SK-N-MC (cell line): ENCODE measurements around the gene AUNIP.

Experiments used
- EZH2 ChIP-seq: fragments of 200-600 bp; sonication (generic); IDR thresholded peaks from one replicate; pipeline ENCODE4 v1.6.1; 2017; ENCODE audit warnings: antibody characterized with exemption
- FOXP2 ChIP-seq: optimal IDR thresholded peaks from 2 replicates; pipeline ENCODE3; 2011; ENCODE audit warnings: mild to moderate bottlenecking, moderate library complexity; ENCODE audit not compliant: insufficient read depth; ENCODE audit errors: extremely low read length, control extremely low read depth
- POLR2AphosphoS5 ChIP-seq: IDR thresholded peaks from 2 replicates; pipeline ENCODE4 v1.6.1; 2012; ENCODE audit warnings: mild to moderate bottlenecking, low read depth, low read length, borderline replicate concordance

DNA sequence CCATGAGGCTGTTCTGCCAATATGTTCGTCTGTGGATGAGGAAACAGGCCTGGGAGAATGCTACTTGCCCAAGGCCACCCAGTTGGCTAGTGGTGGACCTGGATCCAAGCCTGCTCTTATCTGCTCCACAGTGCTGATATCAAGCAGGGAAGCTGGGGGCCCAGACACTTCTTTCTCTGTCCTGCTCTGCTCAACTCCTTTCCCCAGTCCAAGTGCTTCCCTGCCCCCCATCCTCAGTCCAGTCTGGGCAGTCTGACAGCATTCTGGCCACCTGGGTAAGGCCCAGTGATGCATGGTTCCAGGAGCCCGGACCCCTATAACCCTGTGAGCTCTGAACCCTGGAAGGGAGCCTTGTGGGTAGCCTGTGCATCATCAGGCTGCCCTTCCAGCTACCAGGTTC, 20.4 kb upstream of the AUNIP start:
- TF ChIP-seq POLR2AphosphoS5, result no peak
- TF ChIP-seq EZH2, result no peak
- TF ChIP-seq FOXP2, result no peak
